CD4-positive, CD25-positive, alpha-beta regulatory T cell (primary cell): ENCODE data around the gene UBE2F. TPM values are rescaled to one million over a fixed set of nuclear protein-coding genes. Genes with fewer than 3 reads are reported as not detected.

ENCODE experiments used
- ATAC-seq, 2 donors: fragments of 150-1000 bp; cut with Tn5 transposase; one replicate each; pipeline ENCODE4 v1.10.0; 2021; ENCODE audit warnings: low read depth in 2 of 2, moderate number of reproducible peaks in 2 of 2, moderate library complexity in 1 of 2
- DNase-seq, 3 donors: peaks; one replicate each; pipeline versions ENCODE4 v3.0.0 to v3.0.0-alpha.2; 2012 to 2022; ENCODE audit warnings: mixed read lengths in 1 of 3
- H3K27ac ChIP-seq: one replicate; pipeline ENCODE4 v1.7.0; 2013; ENCODE audit warnings: mild to moderate bottlenecking, low read length; ENCODE audit not compliant: insufficient read depth, poor library complexity, severe bottlenecking
- H3K27me3 ChIP-seq: one replicate; pipeline ENCODE4 v1.7.0; 2013; ENCODE audit warnings: low read length; ENCODE audit not compliant: control insufficient read depth, insufficient read depth
- H3K36me3 ChIP-seq: one replicate; pipeline ENCODE4 v1.7.0; 2013; ENCODE audit warnings: mild to moderate bottlenecking, low read length, moderate library complexity; ENCODE audit not compliant: control insufficient read depth, insufficient read depth
- H3K4me1 ChIP-seq: 2 replicates; pipeline ENCODE4 v1.7.0; 2013; ENCODE audit warnings: mild to moderate bottlenecking, low read length; ENCODE audit not compliant: insufficient read depth, control insufficient read depth, poor library complexity, severe bottlenecking
- H3K4me3 ChIP-seq: one replicate; pipeline ENCODE4 v1.7.0; 2013; ENCODE audit warnings: low read depth, mild to moderate bottlenecking, low read length, moderate library complexity
- H3K9me3 ChIP-seq, 2 experiments: 1 replicate in 1 of 2; 2 replicates in 1 of 2; pipeline ENCODE4 v1.7.0; 2013; ENCODE audit warnings: low read length in 2 of 2, mild to moderate bottlenecking in 1 of 2, moderate library complexity in 1 of 2; ENCODE audit not compliant: control insufficient read depth in 2 of 2
- H3K27ac Mint-ChIP-seq, 3 donors: one replicate each; pipeline ENCODE4 v1.8.0; 2020 to 2022; ENCODE audit warnings: mild to moderate bottlenecking in 3 of 3, mixed read lengths in 3 of 3, moderate library complexity in 2 of 3
- H3K27me3 Mint-ChIP-seq: one replicate; pipeline ENCODE4 v1.8.0; 2022; ENCODE audit warnings: mild to moderate bottlenecking, mixed read lengths
- H3K36me3 Mint-ChIP-seq: one replicate; pipeline ENCODE4 v1.8.0; 2020; ENCODE audit warnings: mixed read lengths
- H3K4me1 Mint-ChIP-seq, 4 donors: one replicate each; pipeline ENCODE4 v1.8.0; 2020 to 2022; ENCODE audit warnings: mixed read lengths in 4 of 4, mild to moderate bottlenecking in 1 of 4
- H3K4me3 Mint-ChIP-seq, 4 donors: one replicate each; pipeline ENCODE4 v1.8.0; 2020 to 2022; ENCODE audit warnings: mild to moderate bottlenecking in 4 of 4, mixed read lengths in 4 of 4, moderate library complexity in 3 of 4
- H3K9me3 Mint-ChIP-seq, 7 donors: one replicate each; pipeline ENCODE4 v1.8.0; 2020 to 2022; ENCODE audit warnings: mixed read lengths in 7 of 7, mild to moderate bottlenecking in 3 of 7, moderate library complexity in 2 of 7
- polyA plus RNA-seq, 4 donors: library from polyadenylated mRNA; unstranded; fragments of 300-500 nt; fragmentation: Illumina TruSeq; gene quantifications; one replicate each; pipeline ENCODE4 v1.2.3, GENCODE V29; 2021
- total RNA-seq: library from RNA; stranded (reverse); gene quantifications from one replicate; pipeline ENCODE4 v1.2.3, GENCODE V29; 2022

Gene UBE2F
- total and polyA plus RNA-seq, 5 donors from 2014 or later, result 44.3 to 137 (median 105) TPM

DNA sequence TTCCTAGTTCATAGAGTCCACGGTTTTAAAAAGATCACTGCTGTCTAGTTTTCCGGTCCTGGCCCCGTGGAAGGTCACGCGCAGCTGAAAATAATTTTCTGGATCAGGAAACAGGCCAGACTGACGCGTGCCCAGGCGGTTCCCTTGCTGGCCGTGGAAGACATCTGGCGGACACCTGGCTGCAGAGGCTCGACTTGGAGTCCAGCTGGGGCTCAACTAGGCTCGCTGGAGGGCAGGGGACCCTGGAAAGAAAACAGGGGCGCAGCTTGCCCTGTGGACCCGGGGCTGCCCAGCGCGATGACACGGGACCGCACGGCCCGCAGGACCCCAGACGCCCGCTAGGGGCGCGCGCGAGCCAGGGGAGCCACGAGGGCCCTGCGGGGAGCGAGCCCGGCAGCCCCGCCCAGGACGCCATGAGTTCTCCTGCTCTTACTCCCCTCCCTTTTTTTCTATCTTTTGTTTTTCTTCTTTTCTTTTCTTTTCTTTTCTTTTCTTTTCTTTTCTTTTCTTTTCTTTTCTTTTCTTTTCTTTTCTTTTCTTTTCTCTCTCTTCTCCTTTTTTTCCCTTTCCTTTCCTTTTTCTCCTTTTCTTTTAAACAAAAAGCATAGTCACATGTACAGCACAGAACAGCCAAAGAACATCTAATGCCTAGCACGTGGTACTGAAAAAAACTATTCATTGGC, 43.2 kb upstream of the UBE2F start:
- ATAC-seq, result peak; percentile 95 to 98
- peak overlapping the region; percentile 31 for H3K4me3 ChIP-seq

GRCh38 chr2:237924164-237924534, 42.7 kb upstream of the UBE2F start:
- Histone ChIP-seq H3K4me3 (no peak overlapping the region), H3K9me3 (no peaks in the 10 kb centered on the region), H3K4me1 (peaks cover 12% of the 10 kb centered on the region), H3K36me3 (no peaks in the 10 kb centered on the region), H3K27ac (no peak overlapping the region), H3K27me3 (no peaks in the 10 kb centered on the region)
- no peak overlapping the region for H3K27ac Mint-ChIP-seq
- peak overlapping the region; percentile 42 to 67 (median 66) for H3K4me3 Mint-ChIP-seq
- peaks cover 0 to 3% (median 0%) of the 10 kb centered on the region in 7 donors for H3K9me3 Mint-ChIP-seq
- H3K27me3 Mint-ChIP-seq, result no peaks in the 10 kb centered on the region
- H3K36me3 Mint-ChIP-seq, result no peaks in the 10 kb centered on the region
- peaks cover 11 to 37% (median 24%) of the 10 kb centered on the region in 4 donors for H3K4me1 Mint-ChIP-seq
- no peak for DNase-seq
- ATAC-seq, result no peak

More for the DNA sequence above, 43.2 kb upstream of the UBE2F start:
- H3K27me3 ChIP-seq, result no peaks in the 10 kb centered on the region
- Mint-ChIP-seq H3K4me3 (peak overlapping the region; percentile 65 to 67 (median 66)), H3K36me3 (no peaks in the 10 kb centered on the region), H3K4me1 (peaks cover 11 to 38% (median 23%) of the 10 kb centered on the region in 4 donors), H3K9me3 (peaks cover 0 to 3% (median 0%) of the 10 kb centered on the region in 7 donors), H3K27ac (no peak overlapping the region), H3K27me3 (no peaks in the 10 kb centered on the region)
- H3K4me1 ChIP-seq, result peaks cover 12% of the 10 kb centered on the region
- no peaks in the 10 kb centered on the region for H3K36me3 ChIP-seq
- H3K9me3 ChIP-seq, result no peaks in the 10 kb centered on the region
- H3K27ac ChIP-seq, result no peak overlapping the region
- peak; percentile 61 to 81 (median 79) for DNase-seq

GRCh38 chr2:237927135-237927534, 39.7 kb upstream of the UBE2F start:
- no peaks in the 10 kb centered on the region for H3K9me3 ChIP-seq
- H3K27ac Mint-ChIP-seq, result no peak overlapping the region
- H3K4me1 Mint-ChIP-seq, result peaks cover 11 to 37% (median 22%) of the 10 kb centered on the region in 4 donors
- no peak overlapping the region for H3K4me3 ChIP-seq
- peak overlapping the region in 1 of 4 donors; percentile 21 for H3K4me3 Mint-ChIP-seq
- DNase-seq, result no peak
- no peaks in the 10 kb centered on the region for H3K36me3 ChIP-seq
- H3K4me1 ChIP-seq, result peaks cover 12% of the 10 kb centered on the region
- peaks cover 0 to 6% (median 0%) of the 10 kb centered on the region in 7 donors for H3K9me3 Mint-ChIP-seq
- H3K27me3 ChIP-seq, result no peaks in the 10 kb centered on the region
- no peaks in the 10 kb centered on the region for H3K27me3 Mint-ChIP-seq
- H3K36me3 Mint-ChIP-seq, result no peaks in the 10 kb centered on the region
- no peak overlapping the region for H3K27ac ChIP-seq
- ATAC-seq, result no peak

GRCh38 chr2:237927986-237928385, 38.8 kb upstream of the UBE2F start:
- H3K27ac Mint-ChIP-seq, result no peak overlapping the region

GRCh38 chr2:237929979-237930378, 36.8 kb upstream of the UBE2F start:
- no peaks in the 10 kb centered on the region for H3K36me3 ChIP-seq
- Mint-ChIP-seq H3K4me3 (no peak overlapping the region), H3K9me3 (peaks cover 0 to 6% (median 0%) of the 10 kb centered on the region in 7 donors), H3K27me3 (no peaks in the 10 kb centered on the region), H3K36me3 (no peaks in the 10 kb centered on the region), H3K27ac (no peak overlapping the region), H3K4me1 (peaks cover 5 to 28% (median 13%) of the 10 kb centered on the region in 4 donors)
- H3K9me3 ChIP-seq, result no peaks in the 10 kb centered on the region
- H3K27me3 ChIP-seq, result no peaks in the 10 kb centered on the region
- H3K4me3 ChIP-seq, result no peak overlapping the region
- peaks cover 7% of the 10 kb centered on the region for H3K4me1 ChIP-seq
- no peak overlapping the region for H3K27ac ChIP-seq
- no peak for DNase-seq
- no peak for ATAC-seq

More at GRCh38 chr2:237927986-237928385, 38.8 kb upstream of the UBE2F start:
- no peak overlapping the region for H3K4me3 Mint-ChIP-seq
- Histone ChIP-seq H3K27ac (no peak overlapping the region), H3K4me3 (no peak overlapping the region), H3K4me1 (peaks cover 12% of the 10 kb centered on the region), H3K9me3 (no peaks in the 10 kb centered on the region), H3K36me3 (no peaks in the 10 kb centered on the region), H3K27me3 (no peaks in the 10 kb centered on the region)
- no peaks in the 10 kb centered on the region for H3K36me3 Mint-ChIP-seq
- ATAC-seq, result no peak
- no peaks in the 10 kb centered on the region for H3K27me3 Mint-ChIP-seq
- H3K9me3 Mint-ChIP-seq, result peaks cover 0 to 6% (median 0%) of the 10 kb centered on the region in 7 donors
- H3K4me1 Mint-ChIP-seq, result peaks cover 11 to 36% (median 22%) of the 10 kb centered on the region in 4 donors
- DNase-seq, result no peak

GRCh38 chr2:237931205-237931721, 35.6 kb upstream of the UBE2F start:
- Mint-ChIP-seq H3K4me1 (peaks cover under 1 to 24% (median 8%) of the 10 kb centered on the region in 4 donors), H3K27me3 (no peaks in the 10 kb centered on the region), H3K36me3 (no peaks in the 10 kb centered on the region), H3K9me3 (peaks cover 0 to 6% (median 0%) of the 10 kb centered on the region in 7 donors), H3K4me3 (no peak overlapping the region), H3K27ac (no peak overlapping the region)
- DNase-seq (no peak), ATAC-seq (no peak)
- H3K4me3 ChIP-seq, result no peak overlapping the region
- peaks cover 2% of the 10 kb centered on the region for H3K4me1 ChIP-seq
- no peaks in the 10 kb centered on the region for H3K36me3 ChIP-seq
- H3K27ac ChIP-seq, result no peak overlapping the region
- H3K27me3 ChIP-seq, result no peaks in the 10 kb centered on the region
- H3K9me3 ChIP-seq, result no peaks in the 10 kb centered on the region

- Histone ChIP-seq H3K27me3 (no peaks in the 10 kb centered on the region), H3K27ac (no peak overlapping the region), H3K4me1 (no peaks in the 10 kb centered on the region), H3K9me3 (no peaks in the 10 kb centered on the region), H3K4me3 (no peak overlapping the region), H3K36me3 (no peaks in the 10 kb centered on the region)
- ATAC-seq (no peak), DNase-seq (no peak)
- Mint-ChIP-seq H3K27ac (no peak overlapping the region), H3K4me3 (no peak overlapping the region), H3K36me3 (no peaks in the 10 kb centered on the region), H3K27me3 (no peaks in the 10 kb centered on the region), H3K4me1 (peaks cover 0 to 17% (median 7%) of the 10 kb centered on the region in 4 donors), H3K9me3 (peaks cover 0 to 6% (median 0%) of the 10 kb centered on the region in 7 donors)
These were observed 34.1 kb upstream of the UBE2F start for GRCh38 chr2:237932731-237933131.
